ENCODE measurements around the gene OR2H2.

Gene OR2H2

DNA sequence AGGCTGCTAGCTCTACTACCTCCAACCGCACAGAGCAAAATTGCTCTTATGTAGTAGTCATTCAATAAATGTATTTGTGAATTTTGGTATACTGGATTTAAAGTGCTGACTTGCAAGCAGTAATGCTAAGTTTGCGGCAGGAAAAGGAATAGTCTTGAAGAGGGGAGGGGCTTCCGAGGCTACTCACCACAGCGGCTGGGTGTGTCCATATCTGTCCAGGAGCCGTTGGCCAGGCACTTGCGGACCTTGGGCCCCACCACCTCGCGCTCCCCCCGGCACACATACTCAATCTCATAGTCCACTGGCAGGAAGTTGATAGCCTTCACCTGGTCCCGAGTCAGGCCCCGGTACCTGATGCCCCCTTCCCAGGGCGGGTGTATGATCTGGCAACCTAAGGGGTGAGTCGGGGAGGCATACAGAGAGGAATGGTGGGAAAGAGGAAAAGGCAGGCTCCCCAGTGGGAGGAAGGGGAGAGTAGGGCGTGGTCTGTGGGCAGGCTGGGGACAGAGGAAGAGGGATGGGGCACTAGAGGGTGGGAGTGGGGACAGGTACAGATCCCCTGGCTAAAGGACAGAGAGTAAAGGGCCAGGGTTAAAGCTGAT lies 46.4 kb downstream of the OR2H2 start:
- DNase-seq = no peak

DNA sequence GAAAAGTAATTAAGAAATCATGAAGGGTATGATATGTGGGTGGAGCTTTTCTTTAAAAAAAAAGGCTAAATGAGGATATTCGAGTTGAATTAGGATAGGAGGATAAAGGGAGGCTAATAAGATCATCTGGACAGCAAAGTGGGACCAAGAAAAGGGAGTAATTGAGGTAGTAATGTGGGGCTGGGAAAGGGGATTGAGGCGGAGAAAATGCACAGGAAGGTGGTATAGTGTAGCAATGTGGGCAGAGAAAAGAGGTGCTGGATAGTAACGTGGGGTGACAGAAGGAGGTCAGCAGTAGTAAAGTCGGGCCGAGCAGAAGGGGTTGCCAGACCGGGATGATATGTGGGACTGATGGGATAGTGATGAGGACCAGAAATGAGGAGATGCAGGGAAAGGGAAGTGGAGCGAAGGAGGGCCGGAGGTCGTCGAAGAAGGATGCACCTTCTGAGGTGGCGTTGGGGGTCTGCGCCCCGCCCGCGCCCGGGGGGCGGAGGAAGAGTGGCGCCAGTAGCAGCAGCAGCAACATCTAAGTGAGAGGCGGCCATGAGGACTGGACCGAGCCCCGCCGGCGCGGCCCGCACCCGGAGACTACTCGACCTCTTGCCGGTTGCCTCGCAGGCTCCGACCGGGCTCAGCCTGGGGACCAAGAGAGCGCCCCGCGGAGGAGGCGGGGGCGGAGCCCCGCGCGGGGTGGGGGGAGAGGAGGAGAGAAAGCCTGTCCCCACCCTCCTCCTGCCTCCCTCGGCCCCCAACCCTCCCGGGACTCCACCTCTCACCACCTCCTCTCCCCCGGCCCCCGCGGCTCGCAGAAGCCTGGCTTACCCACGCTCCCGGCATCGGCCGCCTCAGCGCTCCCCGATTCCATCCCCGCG lies 47.2 kb downstream of the OR2H2 start:
- DNase-seq = no peak

GRCh38 chr6:29632789-29633533 lies 48.0 kb downstream of the OR2H2 start, which contains the start of gene GABBR1:
TSS of gene GABBR1 (minus strand) at chr6:29633183. CDS start at chr6:29632385, 798 bp downstream.
- DNase-seq = peak; percentile 71

DNA sequence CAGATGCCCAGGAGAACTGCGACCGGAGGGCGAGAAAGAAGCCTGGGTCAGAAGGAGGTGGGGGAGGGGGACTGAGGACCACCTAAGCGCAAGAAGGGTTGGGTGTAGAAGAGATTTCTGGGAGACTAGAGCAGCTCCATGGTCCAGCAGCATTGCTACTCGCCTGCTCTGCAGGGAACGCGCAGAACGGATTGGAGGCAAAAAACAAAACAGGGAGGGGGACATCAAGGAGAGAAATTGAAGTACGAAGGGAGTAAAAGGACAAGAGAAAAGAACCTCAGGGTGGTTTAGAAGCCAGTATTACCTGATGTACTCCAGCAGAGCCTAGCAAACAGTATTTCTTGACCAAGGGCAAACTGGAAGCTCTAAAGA lies 48.6 kb downstream of the OR2H2 start:
- DNase-seq = no peak

GRCh38 chr6:29637247-29637646 lies 52.3 kb downstream of the OR2H2 start:
- DNase-seq = no peak

All from NCI-H2107 (cell line).